ENCODE measurements around the gene CEP76.
A peak's percentile ranks its signal among the peaks of the same experiment; 100 is the strongest.

CEP76 gene

DNA sequence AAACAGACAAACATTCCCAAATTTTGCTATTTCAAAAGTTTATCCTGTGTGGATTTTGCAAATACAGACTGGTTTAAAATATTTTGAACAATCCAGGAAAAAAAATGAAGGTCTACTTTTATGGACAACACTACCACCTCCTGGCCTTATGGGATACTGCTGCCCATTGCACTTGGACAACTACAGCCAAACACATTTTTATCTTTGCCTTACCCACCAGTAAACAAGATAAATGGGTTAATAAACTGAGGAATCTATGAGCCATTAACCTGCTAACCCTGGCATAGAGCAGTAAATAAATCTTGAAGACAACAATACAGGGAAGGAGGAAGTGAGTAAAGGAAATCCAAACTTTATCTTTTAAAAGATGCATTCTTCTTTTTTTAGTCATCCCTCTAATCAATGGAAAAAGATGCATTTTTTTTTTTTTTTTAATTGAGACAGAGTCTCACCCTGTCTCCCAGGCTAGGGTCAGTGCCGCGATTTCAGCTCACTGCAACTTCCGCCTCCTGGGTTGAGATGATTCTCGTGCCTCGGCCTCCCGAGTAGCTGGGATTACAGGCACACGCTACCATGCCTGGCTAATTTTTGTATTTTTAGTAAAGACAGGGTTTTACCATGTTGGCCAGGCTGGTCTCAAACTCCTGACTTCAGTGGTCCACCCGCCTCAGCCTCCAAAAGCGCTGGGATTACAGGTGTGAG lies 42.5 kb downstream of the CEP76 start:
- TF ChIP-seq GLIS3 (CRISPR knock-in tag; IDR thresholded peaks at IDR 0.05) (no peak), RARB (CRISPR knock-in tag; IDR thresholded peaks at IDR 0.05) (no peak), OSR1 (CRISPR knock-in tag; IDR thresholded peaks at IDR 0.05) (no peak), ZNF8 (CRISPR knock-in tag; IDR thresholded peaks at IDR 0.05) (no peak), ZNF70 (CRISPR knock-in tag; IDR thresholded peaks at IDR 0.05) (no peak), ISL1 (CRISPR knock-in tag; IDR thresholded peaks at IDR 0.05) (no peak), ESRRG (CRISPR knock-in tag; IDR thresholded peaks at IDR 0.05) (no peak), ZNF565 (CRISPR knock-in tag; conservative IDR thresholded peaks at IDR 0.05; ENCODE audit: low read depth) (no peak), TOX (CRISPR knock-in tag; IDR thresholded peaks at IDR 0.05; ENCODE audit: borderline replicate concordance) (no peak)
- ATAC-seq: peak; percentile 25

DNA sequence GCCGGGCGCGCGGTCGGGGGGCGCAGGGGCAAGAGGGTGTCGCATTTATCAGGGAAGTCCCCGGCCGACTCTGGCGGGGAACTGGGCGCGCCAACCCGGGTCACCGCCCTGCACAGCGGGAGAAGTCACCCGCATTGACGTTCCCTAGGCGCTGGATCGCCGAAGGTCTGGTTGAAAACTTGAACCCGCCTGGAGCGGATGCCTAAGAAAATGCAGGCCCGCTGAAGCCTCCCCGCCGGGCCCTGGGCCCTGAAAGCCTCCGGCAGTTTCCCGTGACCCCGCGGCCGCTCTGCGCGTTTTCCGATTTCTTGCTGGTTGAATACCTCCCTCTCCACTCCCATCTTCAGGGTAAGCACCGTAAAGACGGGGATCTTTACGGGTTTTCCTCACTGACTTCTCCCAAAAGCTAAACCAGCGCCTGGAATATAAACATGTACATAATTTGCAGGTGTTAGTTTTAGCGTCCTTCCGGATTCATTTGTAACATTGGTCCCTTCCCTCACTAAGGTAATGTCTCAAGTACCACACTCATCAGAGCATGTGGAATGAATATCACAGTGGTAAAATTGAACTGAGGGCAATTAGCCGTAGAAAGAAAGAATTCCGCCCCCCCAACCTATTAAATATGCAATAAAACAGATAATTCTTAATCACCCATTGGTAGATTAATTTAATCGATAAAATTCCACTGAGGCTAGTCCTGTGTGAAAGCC lies 43.9 kb downstream of the CEP76 start:
- TF ChIP-seq SNAI2 (CRISPR knock-in tag; IDR thresholded peaks at IDR 0.05) (0 out of 2 replicates have a peak, but pooled peaks have one; percentile 13), ARNTL (CRISPR knock-in tag; IDR thresholded peaks at IDR 0.05; ENCODE audit: borderline replicate concordance, low read depth) (no peak)
- peak; percentile 37 for ATAC-seq

DNA sequence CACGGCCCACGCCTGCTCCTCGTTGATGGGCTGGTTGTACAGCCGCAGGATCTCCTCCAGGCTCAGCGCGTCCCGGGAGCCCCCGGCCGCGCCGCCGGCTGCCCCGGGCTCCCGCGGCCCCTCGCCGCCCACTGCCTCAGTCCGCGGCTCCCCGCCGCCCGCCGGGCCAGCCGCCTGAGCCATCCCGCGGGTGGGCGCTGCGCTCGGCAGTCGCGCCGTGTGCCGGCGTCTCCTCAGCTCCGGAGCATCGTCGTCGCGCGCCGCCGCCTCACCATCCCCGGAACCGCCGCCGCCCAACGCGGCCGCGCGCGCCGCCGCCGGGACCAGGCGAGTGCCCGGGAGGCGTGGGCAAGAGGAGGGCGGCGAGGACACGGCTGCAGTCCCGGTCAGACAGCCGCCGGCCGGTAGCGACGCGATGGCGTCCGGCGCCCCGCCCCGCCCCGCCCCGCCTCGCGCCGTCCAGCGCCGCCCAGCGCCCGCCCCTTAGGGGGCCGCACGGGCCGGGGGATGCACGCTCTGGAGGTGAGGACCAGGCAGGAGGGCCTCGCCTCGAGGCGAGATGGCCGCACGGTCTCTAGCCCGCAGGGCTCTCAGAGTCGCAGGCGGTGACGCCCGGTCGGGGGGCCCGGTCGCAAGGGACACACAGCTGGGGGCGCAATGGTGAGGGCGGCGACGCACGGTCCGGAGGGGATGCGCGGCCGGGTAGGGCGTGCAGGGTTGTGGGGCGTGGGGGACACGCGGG lies 44.7 kb downstream of the CEP76 start, which contains the start of gene SPIRE1:
Gene SPIRE1 (minus strand): TSS at position 424 of the 742 bp plus-strand sequence. CDS start 241 bp downstream, at position 183.
- ATAC-seq: peak; percentile 78
- TF ChIP-seq GLIS3 (CRISPR knock-in tag; IDR thresholded peaks at IDR 0.05): no peak
- TF ChIP-seq CSDC2 (CRISPR knock-in tag; IDR thresholded peaks at IDR 0.05): no peak
- no peak for TF ChIP-seq TOX (CRISPR knock-in tag; IDR thresholded peaks at IDR 0.05; ENCODE audit: borderline replicate concordance)
- TF ChIP-seq, protein P1, sequence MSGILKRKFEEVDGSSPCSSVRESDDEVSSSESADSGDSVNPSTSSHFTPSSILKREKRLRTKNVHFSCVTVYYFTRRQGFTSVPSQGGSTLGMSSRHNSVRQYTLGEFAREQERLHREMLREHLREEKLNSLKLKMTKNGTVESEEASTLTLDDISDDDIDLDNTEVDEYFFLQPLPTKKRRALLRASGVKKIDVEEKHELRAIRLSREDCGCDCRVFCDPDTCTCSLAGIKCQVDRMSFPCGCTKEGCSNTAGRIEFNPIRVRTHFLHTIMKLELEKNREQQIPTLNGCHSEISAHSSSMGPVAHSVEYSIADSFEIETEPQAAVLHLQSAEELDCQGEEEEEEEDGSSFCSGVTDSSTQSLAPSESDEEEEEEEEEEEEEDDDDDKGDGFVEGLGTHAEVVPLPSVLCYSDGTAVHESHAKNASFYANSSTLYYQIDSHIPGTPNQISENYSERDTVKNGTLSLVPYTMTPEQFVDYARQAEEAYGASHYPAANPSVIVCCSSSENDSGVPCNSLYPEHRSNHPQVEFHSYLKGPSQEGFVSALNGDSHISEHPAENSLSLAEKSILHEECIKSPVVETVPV (CRISPR knock-in tag; IDR thresholded peaks at IDR 0.05): no peak
- no peak for TF ChIP-seq TCF4 (CRISPR knock-in tag; IDR thresholded peaks at IDR 0.05; ENCODE audit: borderline replicate concordance)
- TF ChIP-seq, protein P2, sequence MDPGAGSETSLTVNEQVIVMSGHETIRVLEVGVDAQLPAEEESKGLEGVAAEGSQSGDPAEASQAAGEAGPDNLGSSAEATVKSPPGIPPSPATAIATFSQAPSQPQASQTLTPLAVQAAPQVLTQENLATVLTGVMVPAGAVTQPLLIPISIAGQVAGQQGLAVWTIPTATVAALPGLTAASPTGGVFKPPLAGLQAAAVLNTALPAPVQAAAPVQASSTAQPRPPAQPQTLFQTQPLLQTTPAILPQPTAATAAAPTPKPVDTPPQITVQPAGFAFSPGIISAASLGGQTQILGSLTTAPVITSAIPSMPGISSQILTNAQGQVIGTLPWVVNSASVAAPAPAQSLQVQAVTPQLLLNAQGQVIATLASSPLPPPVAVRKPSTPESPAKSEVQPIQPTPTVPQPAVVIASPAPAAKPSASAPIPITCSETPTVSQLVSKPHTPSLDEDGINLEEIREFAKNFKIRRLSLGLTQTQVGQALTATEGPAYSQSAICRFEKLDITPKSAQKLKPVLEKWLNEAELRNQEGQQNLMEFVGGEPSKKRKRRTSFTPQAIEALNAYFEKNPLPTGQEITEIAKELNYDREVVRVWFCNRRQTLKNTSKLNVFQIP (CRISPR knock-in tag; IDR thresholded peaks at IDR 0.05; ENCODE audit: borderline replicate concordance, low read depth): no peak
- no peak for TF ChIP-seq ZNF8 (CRISPR knock-in tag; IDR thresholded peaks at IDR 0.05)
- TF ChIP-seq, protein P3, sequence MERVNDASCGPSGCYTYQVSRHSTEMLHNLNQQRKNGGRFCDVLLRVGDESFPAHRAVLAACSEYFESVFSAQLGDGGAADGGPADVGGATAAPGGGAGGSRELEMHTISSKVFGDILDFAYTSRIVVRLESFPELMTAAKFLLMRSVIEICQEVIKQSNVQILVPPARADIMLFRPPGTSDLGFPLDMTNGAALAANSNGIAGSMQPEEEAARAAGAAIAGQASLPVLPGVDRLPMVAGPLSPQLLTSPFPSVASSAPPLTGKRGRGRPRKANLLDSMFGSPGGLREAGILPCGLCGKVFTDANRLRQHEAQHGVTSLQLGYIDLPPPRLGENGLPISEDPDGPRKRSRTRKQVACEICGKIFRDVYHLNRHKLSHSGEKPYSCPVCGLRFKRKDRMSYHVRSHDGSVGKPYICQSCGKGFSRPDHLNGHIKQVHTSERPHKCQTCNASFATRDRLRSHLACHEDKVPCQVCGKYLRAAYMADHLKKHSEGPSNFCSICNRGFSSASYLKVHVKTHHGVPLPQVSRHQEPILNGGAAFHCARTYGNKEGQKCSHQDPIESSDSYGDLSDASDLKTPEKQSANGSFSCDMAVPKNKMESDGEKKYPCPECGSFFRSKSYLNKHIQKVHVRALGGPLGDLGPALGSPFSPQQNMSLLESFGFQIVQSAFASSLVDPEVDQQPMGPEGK (CRISPR knock-in tag; IDR thresholded peaks at IDR 0.05; ENCODE audit: borderline replicate concordance): no peak
- TF ChIP-seq BACH2 (CRISPR knock-in tag; IDR thresholded peaks at IDR 0.05; ENCODE audit: borderline replicate concordance): no peak
- no peak for TF ChIP-seq PPARA (CRISPR knock-in tag; IDR thresholded peaks at IDR 0.05; ENCODE audit: borderline replicate concordance)
- TF ChIP-seq ZC3H10 (CRISPR knock-in tag; IDR thresholded peaks at IDR 0.05): no peak
- no peak for TF ChIP-seq ZNF565 (CRISPR knock-in tag; conservative IDR thresholded peaks at IDR 0.05; ENCODE audit: low read depth)
- no peak for TF ChIP-seq ZFP3 (CRISPR knock-in tag; IDR thresholded peaks at IDR 0.05)
- TF ChIP-seq ESRRG (CRISPR knock-in tag; IDR thresholded peaks at IDR 0.05): no peak
- TF ChIP-seq OSR1 (CRISPR knock-in tag; IDR thresholded peaks at IDR 0.05): no peak
- no peak for TF ChIP-seq ISL1 (CRISPR knock-in tag; IDR thresholded peaks at IDR 0.05)
- TF ChIP-seq SNAI2 (CRISPR knock-in tag; IDR thresholded peaks at IDR 0.05): no peak
- TF ChIP-seq, protein P4, sequence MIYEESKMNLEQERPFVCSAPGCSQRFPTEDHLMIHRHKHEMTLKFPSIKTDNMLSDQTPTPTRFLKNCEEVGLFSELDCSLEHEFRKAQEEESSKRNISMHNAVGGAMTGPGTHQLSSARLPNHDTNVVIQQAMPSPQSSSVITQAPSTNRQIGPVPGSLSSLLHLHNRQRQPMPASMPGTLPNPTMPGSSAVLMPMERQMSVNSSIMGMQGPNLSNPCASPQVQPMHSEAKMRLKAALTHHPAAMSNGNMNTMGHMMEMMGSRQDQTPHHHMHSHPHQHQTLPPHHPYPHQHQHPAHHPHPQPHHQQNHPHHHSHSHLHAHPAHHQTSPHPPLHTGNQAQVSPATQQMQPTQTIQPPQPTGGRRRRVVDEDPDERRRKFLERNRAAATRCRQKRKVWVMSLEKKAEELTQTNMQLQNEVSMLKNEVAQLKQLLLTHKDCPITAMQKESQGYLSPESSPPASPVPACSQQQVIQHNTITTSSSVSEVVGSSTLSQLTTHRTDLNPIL (CRISPR knock-in tag; IDR thresholded peaks at IDR 0.05; ENCODE audit: low read depth): no peak
- no peak for TF ChIP-seq ARNTL (CRISPR knock-in tag; IDR thresholded peaks at IDR 0.05; ENCODE audit: borderline replicate concordance, low read depth)
- TF ChIP-seq ZNF70 (CRISPR knock-in tag; IDR thresholded peaks at IDR 0.05): no peak

All from SK-N-SH treated with all-trans-retinoic acid at 6 μM for 48 hours (cell line).